ENCODE results near the gene NAA30. TPM values are rescaled to one million over a fixed set of nuclear protein-coding genes. Genes with fewer than 3 reads are reported as not detected.

NAA30 gene
- total RNA-seq: 9.6 and 10.2 TPM in 2 replicates

DNA sequence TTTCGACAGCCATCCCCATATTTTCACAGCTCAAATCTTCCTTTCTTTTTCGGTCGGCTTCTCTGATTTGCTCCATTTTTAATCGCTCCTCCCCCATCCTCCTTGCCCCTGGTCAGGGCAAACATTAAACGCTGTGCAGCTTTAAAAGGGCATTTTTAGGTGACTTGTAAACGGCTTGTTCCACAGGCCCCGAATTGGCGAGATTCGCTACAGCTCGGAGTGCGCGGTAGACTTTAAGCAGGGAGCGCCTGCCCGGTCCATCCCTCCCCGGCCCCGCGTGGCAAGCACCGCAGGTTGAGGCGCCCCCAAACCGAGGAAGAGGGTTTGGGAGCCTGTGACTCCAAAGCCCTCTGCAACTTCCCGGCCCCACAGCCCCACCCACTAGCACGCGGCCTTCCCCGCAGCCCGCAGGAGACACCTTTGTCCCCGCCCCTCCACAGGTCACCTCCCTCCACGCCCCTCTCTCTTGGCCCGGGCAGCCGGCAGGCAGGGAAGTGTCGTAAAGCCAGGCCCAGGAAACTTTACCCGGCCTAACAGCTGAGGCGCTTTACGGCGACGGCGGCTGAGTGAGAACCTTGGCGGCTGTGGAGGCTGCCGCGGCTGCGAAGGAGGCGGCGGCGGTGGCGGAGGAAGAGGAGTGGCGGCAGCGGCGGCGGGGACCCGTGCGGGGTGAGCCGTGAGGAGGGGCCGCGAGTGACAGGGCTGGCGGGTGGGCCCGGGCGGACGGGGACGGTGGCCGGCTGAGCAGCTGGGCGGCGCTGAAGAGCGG is at the start of gene NAA30:
NAA30 (plus strand) TSS at position 550 of the 769 bp plus-strand sequence. CDS start 372 bp downstream, outside the sequence.

Other genes with a start within 250 kb of the NAA30 start
- 28.6 and 36.9 TPM in 2 replicates for gene EXOC5, start 121.7 kb upstream of the NAA30 start, total RNA-seq
- gene AP5M1, start 121.6 kb upstream of the NAA30 start, total RNA-seq: 18.0 and 19.8 TPM in 2 replicates
- gene CCDC198, start 103.3 kb downstream of the NAA30 start, total RNA-seq: not detected in 2 replicates

Data from hair follicular keratinocyte (primary cell).